Effector memory CD4-positive, alpha-beta T cell (primary cell): ENCODE data around the gene DEFB131B.
"Not testable (repeated sequence)": the region's sequence is repeated elsewhere in the genome, so short reads cannot be mapped to it uniquely, and the experiment has no call there.

Source experiments
- DNase-seq, 3 donors: peaks; one replicate each; pipeline ENCODE4 v3.0.0-alpha.2; 2020
- H3K27ac ChIP-seq: 2 replicates; pipeline ENCODE4 v1.7.0; 2013; ENCODE audit warnings: mild to moderate bottlenecking, low read length, moderate library complexity; ENCODE audit not compliant: insufficient read depth, poor library complexity, severe bottlenecking
- H3K27me3 ChIP-seq: replicated peaks from 2 replicates; pipeline ENCODE4 v1.7.0; 2013; ENCODE audit warnings: mild to moderate bottlenecking, low read length; ENCODE audit not compliant: insufficient read depth, control insufficient read depth, poor library complexity, severe bottlenecking
- H3K36me3 ChIP-seq: 2 replicates; pipeline ENCODE4 v1.7.0; 2013; ENCODE audit warnings: mild to moderate bottlenecking, low read length, moderate library complexity; ENCODE audit not compliant: control insufficient read depth, insufficient read depth
- H3K4me1 ChIP-seq: 2 replicates; pipeline ENCODE4 v1.7.0; 2013; ENCODE audit warnings: low read length, mild to moderate bottlenecking; ENCODE audit not compliant: control insufficient read depth, insufficient read depth, poor library complexity, severe bottlenecking
- H3K4me3 ChIP-seq: 2 replicates; pipeline ENCODE4 v1.7.0; 2013; ENCODE audit warnings: low read length, low read depth, mild to moderate bottlenecking; ENCODE audit not compliant: insufficient read depth, poor library complexity, severe bottlenecking
- H3K9me3 ChIP-seq: 2 replicates; pipeline ENCODE4 v1.7.0; 2013; ENCODE audit warnings: mild to moderate bottlenecking, low read length, moderate library complexity; ENCODE audit not compliant: control insufficient read depth

The DEFB131B gene

DNA sequence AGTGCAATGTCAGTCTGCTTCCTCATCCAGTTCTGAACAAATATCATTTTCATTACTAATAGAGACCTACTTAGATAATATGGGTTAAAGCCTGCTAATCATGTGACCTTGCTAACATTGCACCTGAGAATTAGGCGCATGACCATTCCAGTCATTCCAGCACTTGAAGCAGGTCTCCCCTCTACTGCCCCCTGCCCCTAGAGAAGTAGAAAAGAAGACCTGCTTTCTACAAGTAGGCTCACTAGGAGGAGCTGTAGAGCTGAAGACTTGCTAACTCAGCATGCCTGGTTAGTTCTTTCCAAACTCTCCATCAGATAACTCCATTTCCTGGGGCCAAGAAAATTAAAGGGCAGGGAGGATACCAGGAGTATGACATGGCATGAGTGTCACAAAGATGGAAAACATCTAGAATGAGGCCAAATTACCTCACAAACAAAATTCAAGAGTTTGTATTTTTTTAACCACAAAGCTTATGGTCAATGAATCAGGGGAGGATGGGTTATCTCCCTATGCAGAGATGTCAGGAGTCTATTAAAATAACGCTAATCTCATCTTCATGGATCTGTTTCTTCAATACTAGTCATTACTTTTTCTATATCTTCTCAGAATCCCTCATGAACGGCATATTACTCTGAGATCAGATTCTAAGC, 14.2 kb upstream of the DEFB131B start:
- not testable (repeated sequence) for H3K9me3 ChIP-seq, H3K36me3 ChIP-seq

DNA sequence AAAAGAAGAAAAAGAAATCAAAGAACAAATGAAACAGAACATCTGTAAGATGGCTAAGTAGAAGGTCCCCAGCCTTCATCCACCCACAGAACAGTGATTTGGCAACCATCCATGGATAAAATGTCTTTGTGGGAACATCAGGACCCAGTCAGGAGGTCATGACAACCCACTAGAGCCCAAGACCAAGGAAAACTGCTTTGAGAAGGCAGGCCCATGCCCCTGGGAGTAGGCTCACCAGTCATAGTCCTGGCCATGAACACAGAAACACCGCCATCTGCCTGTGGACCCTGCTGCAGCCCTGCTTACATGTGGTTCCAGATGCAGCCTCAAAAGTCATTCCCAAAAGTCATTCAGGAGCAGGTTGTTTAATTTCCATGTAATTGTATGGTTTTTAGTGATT, 11.0 kb upstream of the DEFB131B start:
- not testable (repeated sequence) for H3K27me3 ChIP-seq, H3K4me3 ChIP-seq, DNase-seq, H3K27ac ChIP-seq, H3K9me3 ChIP-seq, H3K36me3 ChIP-seq, H3K4me1 ChIP-seq

More for the DNA sequence above, 14.2 kb upstream of the DEFB131B start:
- H3K27ac ChIP-seq, DNase-seq, H3K27me3 ChIP-seq, H3K4me3 ChIP-seq, H3K4me1 ChIP-seq: not testable (repeated sequence)

DNA sequence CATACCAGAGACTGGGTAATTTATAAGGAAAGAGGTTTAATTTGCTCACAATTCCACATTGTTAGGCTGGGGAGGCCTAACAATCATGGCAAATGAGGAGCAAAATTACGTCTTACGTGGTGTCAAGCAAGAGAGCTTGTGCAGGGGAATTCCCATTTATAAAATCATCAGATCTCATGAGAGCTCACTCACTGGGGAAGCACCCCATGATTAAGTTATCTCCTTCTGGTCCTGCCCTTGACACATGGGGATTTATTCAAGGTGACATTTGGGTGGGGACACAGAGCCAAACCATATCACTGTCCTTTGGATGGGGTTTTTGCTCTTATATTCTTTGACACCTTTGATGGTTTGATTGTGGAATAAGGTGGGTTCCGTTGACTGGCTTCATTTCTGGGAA, 8.3 kb upstream of the DEFB131B start:
- not testable (repeated sequence) for H3K4me3 ChIP-seq, DNase-seq, H3K9me3 ChIP-seq, H3K36me3 ChIP-seq, H3K4me1 ChIP-seq, H3K27me3 ChIP-seq, H3K27ac ChIP-seq

DNA sequence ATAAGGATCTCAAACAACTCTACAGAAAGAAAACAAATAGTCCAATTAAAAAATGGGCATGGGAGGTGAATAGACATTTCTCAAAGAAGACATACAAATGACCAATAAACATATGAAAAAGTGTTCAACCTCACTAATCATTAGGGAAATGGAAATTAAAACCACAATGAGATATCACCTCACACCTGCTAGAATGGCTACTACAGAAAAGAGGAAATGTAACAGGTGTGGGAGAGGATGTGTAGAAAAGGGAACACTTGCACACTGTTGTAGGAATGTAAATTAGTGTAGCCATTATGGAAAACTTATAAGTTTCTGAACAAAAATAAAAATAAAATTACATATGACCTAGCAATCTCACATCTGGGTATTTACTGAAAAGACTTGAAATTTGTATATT, 7.6 kb upstream of the DEFB131B start:
- not testable (repeated sequence) for H3K36me3 ChIP-seq, H3K27ac ChIP-seq, H3K4me3 ChIP-seq, H3K9me3 ChIP-seq, H3K27me3 ChIP-seq, DNase-seq, H3K4me1 ChIP-seq

DNA sequence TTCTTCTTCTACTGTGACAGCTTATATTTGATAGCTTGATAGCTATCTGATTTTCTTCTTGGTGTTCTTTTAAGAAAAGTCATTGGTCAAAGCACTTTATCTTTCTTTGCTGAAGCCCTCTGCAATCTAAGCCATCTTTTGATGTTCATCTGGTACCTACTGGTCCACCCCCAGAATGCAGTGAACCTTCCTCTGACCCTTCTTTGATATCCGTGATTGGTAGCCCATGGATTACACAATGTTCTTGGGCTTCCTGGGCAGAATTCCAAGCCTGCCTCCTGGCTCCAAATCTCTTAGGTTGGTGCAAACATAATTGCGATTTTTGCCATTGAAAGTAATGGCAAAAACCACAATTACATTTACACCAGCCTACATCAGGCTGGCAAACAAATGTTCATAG, 2.0 kb upstream of the DEFB131B start:
- not testable (repeated sequence) for H3K36me3 ChIP-seq, H3K4me3 ChIP-seq, H3K9me3 ChIP-seq, H3K27me3 ChIP-seq, H3K27ac ChIP-seq, H3K4me1 ChIP-seq, DNase-seq

DNA sequence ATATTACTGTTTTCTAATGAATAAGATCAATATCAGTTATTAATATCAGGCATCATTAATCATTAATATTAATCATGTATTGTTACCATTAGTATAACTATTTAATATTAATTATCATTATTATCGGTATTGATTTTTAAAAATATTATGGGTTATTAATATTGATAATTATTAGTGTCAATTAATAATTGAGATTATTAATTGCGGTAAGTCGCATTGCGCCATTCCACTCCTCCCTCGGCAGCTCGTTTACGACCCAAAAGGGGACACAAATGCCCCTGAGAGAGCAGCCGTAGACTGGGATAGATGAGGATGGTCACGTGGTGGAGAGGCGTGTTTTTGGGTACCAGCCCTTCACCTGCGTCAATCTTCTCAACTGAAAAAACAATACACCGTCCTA, 7.6 kb downstream of the DEFB131B start:
- not testable (repeated sequence) for H3K4me1 ChIP-seq, H3K36me3 ChIP-seq, H3K4me3 ChIP-seq, H3K9me3 ChIP-seq, DNase-seq, H3K27me3 ChIP-seq, H3K27ac ChIP-seq

DNA sequence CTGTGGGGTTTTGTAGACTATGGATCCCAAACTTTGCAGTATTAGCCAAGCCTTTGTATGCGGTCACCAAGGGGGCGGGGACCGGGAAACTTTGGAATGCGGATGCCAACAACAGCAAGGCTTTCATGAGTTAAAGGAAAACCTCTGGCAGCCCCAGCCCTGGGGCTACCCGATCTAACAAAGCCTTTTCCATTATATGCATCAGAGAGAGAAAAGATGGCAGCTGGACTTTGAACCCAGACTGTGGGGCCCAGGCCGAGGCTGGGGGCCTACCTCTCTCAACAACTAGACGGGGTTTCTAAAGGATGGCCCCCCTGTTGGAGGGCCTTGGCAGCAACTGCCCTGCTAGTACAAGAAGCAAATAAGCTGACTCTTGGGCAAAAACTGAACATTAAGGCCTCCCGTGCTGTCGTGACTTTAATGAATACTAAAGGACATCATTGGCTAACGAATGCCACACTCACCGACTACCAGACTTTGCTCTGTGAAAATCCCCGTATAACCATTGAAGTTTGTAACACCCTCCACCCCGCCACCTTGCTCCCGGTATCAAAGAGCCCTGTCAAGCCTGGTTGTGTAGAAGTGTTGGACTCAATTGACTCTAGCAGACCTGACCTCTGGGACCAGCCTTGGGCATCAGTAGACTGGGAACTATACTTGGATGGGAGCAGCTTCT, 10.2 kb downstream of the DEFB131B start:
- not testable (repeated sequence) for H3K27ac ChIP-seq, H3K36me3 ChIP-seq, H3K9me3 ChIP-seq, H3K27me3 ChIP-seq, H3K4me3 ChIP-seq, H3K4me1 ChIP-seq, DNase-seq

DNA sequence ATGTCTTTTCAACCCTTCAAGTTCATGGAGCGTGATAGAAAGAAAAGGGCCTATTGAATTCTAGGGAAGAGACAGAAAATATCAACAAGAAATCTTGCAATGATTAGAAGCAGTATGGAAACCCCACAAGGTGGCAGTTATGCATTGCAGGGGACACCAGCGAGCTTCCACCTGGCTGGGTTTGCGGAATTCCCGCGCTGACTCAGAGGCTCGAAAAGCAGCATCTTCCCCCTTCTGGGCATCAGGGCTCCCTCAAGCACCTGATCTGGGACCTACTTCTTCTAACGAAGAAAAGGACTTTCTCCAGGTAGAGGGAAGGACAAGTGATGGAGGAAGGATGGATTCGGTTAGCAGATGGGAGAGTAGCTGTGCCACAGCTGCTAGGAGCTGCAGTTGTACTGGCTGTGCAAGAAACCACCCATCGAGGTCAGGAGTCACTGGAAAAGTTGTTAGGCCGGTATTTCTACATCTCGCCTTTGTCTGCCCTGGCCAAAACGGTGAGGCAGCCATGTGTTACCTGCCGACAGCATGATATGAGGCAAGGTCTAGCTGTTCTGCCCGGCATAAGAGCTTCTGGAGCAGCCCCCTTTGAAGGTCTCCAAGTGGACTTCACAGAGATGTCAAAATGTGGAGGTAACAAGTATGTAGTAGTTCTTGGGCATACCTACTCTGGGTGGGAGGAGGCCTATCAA, 11.1 kb downstream of the DEFB131B start:
- H3K4me3 ChIP-seq, H3K9me3 ChIP-seq, H3K27me3 ChIP-seq, H3K27ac ChIP-seq, DNase-seq, H3K4me1 ChIP-seq, H3K36me3 ChIP-seq: not testable (repeated sequence)

DNA sequence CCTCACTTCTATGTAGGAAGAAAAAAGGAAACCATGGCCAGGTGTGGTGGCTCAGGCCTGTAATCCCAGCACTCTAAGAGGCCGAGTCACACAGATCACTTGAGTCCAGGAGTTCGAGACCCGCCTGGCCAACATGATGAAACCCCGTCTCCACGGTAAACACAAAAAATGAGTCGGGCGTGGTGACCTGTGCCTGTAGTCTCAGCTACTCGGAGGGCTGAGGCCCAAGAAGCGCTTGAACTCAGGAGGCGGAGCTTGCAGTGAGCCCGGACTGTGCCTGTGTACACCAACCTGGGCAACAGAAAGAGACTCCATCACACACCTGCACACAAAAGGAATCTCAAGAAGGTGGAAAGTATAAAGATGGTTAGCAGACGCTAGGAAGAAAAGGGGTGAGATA, 17.7 kb downstream of the DEFB131B start:
- no peak for DNase-seq
- Histone ChIP-seq H3K4me3 (no peak overlapping the region), H3K9me3 (no peaks in the 10 kb centered on the region), H3K4me1 (no peaks in the 10 kb centered on the region), H3K27me3 (no peaks in the 10 kb centered on the region), H3K36me3 (no peaks in the 10 kb centered on the region), H3K27ac (no peak overlapping the region)

DNA sequence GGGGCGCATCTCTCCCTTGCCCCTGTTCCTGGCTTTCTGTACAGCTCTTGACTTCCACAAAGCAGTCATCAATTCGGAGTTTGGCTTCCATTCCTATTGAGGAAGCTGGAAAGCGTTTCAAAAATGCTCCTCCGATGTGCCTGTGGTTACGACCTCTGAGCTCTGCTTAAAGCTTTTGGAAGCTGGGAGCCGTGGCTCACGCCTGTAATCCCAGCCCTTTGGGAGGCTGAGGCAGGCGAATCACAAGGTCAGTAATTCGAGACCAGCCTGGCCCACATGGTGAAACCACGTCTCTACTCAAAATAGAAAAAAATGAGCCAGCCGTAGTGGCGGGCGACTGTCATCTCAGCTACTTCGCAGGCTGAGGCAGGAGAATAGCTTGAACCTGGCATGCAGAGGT, 22.9 kb downstream of the DEFB131B start:
- not testable (repeated sequence) for H3K27ac ChIP-seq, DNase-seq

More for the DNA sequence above, 22.9 kb downstream of the DEFB131B start:
- not testable (repeated sequence) for H3K9me3 ChIP-seq, H3K27me3 ChIP-seq, H3K4me1 ChIP-seq, H3K36me3 ChIP-seq, H3K4me3 ChIP-seq
